HG02763 (cell line): ENCODE data around the gene TBL1Y.
"Not testable (repeated sequence)": the region's sequence is repeated elsewhere in the genome, so short reads cannot be mapped to it uniquely, and the experiment has no call there.

Experiments used
- ATAC-seq: cut with Tn5 transposase; IDR thresholded peaks from one replicate; pipeline ENCODE4 v1.9.1; 2021; ENCODE audit warnings: mild to moderate bottlenecking, moderate library complexity; ENCODE audit not compliant: unreplicated experiment

TBL1Y gene

DNA sequence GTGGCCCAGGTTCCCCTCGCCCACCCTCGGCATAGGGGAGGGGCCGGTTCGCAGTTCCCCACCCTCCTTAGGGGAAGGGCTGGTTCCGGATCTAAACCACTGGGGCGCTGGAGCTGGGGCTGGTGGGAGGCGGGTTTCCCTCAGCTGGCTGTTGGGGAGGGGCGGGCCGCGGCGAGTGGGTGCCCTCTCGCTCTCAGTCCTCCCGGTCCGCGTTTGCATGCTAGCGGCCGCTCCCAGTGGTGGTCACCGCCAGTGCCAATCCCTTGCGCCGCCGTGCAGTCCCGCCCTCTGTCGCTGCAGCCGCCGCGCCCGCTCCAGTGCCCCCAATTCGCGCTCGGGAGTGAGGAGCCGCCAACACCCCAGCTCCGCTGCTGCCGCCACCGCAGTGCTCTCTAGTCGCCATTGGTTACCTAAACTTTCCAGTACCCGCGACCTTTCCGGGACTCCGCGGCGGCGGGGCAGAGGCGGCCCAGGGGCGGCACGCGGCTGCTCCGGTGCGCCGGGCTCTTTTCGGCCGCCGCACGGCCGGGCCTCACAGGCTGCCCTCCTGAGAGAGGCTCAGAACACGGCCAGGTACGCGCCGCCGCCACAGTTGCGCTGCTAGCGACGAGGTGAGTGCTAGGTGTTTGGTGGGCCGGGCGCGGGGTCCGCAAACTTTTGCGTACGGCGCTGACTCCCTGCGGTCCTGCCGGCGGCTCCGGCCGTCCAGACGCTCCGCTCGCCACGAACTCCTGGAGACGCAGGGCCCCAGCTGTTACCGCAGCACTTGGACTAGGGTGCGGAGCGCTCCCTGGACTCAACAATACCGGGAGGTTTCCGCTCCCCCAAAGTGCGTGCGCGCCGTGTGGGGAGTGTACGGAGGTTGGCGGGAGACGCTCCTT, at the start of gene TBL1Y:
Gene TBL1Y (plus strand): TSS at position 326 of the 881 bp plus-strand sequence. CDS start 114,388 bp downstream, outside the sequence.
- ATAC-seq = no peak

DNA sequence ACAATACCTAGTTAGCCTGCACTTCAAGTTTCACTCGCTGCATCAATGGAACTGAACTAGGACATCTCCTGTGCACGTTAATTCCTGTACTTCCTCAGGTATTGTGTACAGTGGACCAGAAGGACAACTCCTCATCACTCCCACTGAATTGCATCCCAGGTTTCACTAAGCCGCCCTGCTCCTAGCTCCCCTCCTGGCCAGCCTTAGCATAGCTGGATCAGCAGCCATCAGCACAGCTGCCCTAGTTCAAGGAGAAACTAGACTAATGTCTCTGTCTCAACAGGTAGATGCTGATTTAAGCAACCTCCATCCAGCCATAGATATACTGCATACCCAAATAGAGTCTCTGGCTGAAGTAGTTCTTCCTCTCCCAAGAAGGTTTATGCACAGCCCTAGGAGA, 16.0 kb upstream of the TBL1Y start:
- no peak for ATAC-seq

DNA sequence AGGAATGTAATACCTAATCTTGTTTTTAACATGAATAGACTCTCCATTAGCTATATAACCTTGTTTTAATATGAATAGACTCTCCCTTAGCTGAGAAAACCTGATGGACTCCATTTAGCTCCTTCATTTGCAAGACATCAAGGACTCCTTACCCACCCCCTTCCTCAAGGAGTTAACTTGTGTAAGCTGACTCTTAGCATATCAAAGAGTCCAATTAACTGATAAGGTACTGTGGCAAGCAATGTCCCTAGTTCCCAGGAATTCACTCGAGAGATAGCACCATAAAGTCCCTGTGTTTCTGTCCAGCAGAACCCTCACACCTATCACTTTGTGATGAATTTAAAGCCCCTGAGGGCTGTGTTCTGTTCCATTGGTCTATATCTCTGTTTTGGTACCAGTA, 15.3 kb upstream of the TBL1Y start:
- ATAC-seq = no peak

DNA sequence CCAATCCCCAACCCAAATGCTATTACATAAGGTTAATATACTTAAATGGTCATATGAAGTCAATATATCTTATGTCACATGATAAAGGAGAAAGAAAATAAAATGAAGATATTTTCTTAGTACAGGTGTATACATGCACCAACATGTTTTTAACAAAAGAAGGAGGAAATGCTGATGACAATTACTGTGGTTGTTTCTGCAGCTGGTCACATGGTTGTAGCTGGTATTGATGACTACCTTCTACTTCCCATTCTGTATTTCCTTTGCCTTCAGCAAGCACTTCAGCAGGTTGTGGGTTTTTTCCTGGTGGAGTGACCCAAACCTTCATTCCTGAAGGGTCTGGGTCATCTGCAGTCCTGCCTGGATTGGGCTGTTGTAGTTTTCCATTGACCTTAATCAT, 8.4 kb upstream of the TBL1Y start:
- ATAC-seq = not testable (repeated sequence)

DNA sequence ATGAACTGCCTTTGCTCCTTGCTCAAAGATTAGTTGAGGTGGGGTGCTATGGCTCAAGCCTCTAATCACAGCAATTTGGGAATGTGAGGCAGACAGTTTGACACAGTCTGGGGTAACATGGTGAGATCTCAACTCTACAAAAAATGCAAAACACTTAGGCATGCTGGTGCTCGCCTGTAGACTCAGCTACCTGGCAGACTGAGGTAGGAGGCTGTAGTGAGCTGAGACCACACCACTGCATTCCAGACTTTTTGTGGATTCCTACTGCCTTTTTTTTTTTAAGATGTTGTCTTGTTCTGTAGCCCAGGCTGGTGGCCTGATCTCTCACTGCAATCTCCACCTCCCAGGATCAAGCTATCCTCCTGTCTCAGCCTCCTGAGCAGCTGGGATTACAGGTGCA, 2.9 kb upstream of the TBL1Y start:
- ATAC-seq = no peak

DNA sequence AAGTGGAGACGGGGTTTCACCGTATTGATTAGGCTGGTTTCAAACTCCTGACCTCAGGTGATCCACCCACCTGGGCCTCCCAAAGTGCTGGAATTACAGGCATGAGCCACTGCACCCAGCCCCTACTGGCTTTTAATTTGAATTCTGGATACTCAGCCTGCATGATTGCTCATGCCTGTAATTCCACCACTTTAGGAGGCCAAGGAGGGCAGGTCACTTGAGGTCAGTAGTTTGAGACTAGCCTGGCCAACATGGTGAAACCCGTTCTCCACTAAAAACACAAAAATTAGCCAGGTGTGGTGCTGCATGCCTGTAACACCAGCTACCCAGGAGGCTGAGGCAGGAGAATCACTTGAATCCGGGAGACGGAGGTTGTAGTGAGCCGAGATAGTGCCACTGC, 2.5 kb upstream of the TBL1Y start:
- not testable (repeated sequence) for ATAC-seq

DNA sequence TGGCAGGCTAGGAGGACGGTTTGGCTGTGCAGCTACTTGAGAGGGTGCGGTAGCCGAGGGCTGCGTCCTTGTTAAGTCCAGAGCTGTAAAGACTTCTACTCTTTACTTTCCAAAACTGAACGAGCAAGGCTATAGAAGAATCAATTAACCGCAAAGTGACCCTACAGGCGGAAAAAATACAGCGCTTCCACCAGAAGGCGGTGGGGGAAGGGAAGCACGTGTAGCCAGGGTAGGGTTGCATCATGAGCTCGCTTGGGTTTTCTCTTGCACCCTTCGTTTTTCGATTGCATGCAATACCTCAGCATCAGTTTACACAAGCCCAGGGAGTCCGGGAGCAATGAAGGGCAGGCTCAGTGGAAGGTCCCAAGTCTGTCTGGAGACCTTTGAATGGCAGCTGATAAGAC, 1.4 kb upstream of the TBL1Y start:
- ATAC-seq = no peak

DNA sequence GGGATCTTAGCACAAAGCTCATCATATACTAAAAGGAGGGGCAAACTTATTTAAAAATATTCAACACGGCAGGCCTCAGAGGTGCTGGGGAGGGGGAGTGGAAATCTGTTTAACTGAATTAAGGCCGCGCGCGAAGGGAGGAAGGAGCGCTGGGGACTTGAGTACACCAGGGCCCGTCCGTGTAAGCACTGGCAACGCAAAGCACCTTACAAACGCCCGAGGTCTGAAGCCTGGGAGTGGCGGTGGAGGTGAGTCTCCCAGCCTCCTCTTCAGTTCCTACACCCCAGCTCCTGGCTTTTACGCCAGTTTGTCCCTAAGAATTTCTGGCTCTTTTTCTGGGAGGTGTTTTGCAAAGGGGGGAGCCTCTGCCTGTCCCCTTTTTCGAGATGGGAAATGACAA, 641 bp upstream of the TBL1Y start:
- no peak for ATAC-seq

DNA sequence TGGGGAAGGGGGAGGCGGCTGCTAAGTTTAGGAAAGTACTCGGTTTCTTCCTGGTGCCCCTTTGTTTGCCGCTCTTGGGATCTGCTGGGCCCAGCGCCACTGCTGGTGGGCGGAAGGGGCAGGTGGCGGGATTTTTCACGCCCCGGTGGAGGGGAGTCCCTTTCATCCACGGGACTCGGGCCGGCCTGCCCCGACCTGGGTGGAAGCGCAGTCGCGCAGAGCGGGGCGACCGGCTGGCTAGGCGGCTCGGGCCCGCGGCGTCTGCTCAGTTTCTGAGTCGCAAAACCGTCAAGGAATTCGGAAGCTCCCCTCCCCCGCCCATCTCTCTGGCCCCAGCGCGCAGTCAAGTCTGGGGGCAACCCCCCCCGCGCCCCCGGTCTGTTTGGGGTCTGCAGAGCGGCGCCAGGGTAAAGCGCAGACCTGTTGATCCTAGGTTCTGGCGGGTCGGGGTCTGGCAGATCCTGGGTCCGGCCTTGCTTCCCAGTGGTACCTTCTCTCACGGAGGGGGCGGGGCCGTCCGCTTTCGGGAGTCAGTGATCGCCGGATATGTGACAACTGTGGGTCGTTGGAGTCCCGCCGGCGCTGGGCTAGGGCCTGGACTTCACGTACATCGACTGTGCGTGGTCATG, 870 bp downstream of the TBL1Y start, which contains the start of gene AMELY:
Gene AMELY (minus strand): TSS at position 500 of the 629 bp plus-strand sequence. CDS start 39,144 bp downstream, outside the sequence.
- no peak for ATAC-seq

DNA sequence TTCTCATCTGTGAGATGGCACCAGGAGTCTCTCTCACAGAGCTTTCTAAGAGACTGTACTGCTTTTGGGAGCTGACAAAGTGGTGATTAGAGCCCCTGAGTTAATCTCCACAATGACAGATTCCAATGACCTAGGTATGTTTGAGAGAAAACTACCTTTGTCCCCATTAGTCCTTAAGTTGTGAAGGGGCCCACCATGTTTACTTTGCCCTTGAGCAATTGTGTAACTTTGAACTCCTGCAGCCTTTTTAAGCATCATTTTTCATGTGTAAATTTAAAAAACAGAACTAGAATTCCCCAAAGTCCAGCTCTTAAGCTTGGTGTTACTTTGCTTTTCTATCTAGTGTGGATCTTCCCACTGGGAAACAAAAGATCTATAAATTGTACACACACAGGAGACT, 2.9 kb downstream of the TBL1Y start:
- no peak for ATAC-seq

DNA sequence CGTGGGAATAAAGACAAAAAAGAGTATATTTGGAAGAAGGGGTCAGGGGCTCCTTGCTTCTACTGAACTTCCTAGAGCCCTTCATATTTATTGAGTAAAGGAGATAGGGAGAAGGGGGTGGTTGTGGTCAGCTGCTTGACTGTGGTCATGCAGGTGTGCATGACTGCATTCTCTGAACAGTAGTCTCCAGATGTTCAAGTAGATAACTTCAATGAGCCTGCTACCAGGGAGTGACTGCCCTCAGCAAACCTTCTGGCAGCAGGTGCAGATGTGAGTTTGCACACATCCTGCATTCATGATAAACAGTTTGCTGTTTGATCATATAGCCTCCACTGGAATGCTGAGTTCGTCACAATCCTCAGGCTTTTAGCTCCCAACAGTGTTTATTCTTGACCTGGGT, 10.6 kb downstream of the TBL1Y start:
- no peak for ATAC-seq

DNA sequence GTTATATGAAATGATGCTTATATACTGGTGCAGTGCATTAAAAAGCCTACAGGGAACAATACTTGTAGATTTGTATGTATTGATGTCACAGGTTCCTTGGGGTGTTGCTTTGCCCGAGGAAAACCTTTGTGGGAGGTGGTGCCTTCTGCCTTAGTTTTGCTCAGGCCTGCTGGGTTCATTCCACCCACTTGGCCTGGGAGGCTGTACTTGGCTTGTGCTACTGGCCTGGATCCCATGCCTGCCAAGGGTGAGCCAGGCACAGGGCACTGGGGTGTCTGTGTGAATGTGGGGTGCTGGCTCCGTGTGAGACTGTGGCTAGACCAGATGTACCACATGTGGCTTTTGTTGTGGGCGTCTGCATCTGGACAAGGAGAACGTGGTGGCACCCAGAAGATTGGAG, 17.8 kb downstream of the TBL1Y start:
- ATAC-seq = no peak

DNA sequence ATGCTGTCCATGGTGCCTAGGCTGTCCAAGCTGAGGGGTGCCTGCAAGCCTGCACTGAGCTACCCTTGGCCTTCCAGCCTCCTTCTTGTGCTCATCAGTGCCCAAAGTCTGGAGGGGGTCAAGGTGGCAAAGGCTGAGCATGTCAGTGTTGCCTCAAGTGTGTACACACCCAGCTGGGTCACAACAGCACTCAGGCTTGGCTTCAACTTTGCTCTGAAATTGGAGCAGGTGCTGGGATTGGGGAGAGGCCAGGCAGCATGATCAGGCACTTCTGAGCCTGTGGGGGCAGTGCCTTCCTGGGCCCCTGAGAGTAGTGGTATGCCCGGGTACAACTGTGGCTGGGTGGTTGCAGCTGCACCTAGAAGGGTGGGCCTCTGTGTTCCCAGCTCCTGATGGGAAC, 18.7 kb downstream of the TBL1Y start:
- ATAC-seq = no peak

DNA sequence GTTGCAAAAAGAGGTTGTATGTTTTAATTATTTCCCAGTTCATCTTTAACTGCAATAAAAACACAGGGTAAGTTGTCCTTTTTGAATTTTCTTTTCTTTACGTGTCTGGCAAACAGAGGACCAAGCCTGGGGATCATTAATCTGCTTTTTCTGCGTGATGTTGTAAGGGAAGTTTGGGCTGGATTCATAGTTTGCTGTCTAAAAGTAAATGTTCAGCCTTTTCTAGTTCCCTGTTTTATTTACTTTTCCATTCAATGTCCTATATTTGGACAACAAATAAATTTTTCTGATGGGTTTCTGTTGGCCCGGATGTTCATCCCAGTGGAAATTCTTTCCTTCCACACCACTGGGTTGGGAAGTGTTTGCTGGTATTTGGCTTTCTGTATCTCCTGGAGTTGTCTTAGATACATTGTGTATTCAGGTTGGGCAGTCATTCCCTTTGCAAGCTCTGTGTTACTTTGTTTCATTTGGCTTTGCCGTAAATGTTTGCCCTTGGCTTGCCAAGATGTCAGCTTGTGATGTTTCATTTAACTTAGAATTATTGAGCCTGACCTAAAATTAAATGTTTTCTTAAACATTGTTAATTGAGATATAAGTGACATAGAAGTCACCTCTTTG, 21.4 kb downstream of the TBL1Y start:
- ATAC-seq = no peak

DNA sequence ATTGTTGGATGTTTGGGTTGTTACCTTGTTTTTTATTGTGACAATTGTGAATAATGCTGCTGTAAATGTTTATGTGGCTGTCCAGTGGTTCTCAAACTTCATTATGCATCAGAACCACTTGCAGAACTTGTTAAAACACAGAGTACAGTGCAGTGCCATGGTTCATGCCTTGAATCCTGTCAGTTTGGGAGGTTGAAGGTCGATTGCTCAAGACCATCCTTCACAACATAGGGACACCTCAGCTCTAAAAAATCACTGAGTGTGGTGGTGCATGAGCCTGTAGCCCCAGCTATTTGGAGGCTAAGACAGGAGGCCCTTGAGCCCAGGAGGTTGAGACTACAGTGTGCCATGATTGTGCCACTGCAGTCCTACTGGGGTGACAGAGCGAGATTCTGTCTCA, 25.0 kb downstream of the TBL1Y start:
- no peak for ATAC-seq

DNA sequence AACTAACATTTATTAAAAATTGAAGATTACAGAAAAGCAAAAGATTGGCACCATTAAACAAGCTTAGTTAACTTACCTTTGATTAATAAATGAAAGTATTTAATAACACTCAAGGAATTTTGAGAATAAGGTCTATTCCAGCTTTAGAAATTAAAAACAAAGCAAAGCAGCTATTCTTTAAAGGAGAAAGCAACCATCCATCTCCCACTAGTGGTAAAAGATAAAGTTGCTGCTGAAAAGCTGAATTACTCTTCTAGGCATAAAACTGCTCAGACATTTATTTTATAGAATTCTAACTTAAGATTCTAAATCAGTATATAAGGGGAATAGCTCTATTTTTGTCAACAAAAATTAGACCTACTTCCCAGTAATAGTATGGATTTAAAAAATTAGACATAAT, 37.2 kb downstream of the TBL1Y start:
- ATAC-seq = no peak

DNA sequence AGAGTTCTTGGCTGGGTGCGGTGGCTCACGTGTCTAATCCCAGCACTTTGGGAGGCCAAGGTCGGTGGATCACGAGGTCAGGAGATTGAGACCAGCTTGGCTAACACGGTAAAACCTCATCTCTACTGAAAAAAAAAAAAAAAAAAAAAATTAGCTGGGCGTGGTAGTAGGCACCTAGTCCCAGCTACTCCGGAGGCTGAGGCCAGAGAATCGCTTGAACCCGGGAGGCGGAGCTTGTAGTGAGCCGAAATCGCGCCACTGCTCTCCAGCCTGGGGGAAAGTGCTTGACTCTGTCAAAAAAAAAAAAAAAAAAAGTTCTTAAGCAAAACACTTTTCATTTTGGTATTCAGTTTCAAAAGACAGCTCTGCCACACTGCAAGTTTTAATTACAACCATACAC, 37.9 kb downstream of the TBL1Y start:
- no peak for ATAC-seq

DNA sequence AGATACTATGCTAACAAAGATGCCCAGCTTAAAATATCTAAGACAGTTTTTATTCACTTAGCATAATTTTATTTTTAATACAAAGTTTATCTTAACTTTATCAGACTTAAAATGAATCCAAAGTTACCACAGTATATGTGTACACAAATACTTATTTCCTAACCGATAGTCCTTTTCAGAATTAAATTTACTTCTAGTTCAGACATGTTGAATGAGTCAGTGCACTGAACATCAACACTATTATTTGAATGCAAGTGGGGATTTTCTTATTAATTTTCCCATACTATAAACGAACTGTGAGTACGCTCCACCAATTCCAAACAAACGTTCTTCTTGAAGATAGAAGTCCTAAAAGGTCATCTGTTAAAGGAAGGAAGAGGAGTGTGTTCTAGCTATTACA, 39.5 kb downstream of the TBL1Y start:
- ATAC-seq = no peak

DNA sequence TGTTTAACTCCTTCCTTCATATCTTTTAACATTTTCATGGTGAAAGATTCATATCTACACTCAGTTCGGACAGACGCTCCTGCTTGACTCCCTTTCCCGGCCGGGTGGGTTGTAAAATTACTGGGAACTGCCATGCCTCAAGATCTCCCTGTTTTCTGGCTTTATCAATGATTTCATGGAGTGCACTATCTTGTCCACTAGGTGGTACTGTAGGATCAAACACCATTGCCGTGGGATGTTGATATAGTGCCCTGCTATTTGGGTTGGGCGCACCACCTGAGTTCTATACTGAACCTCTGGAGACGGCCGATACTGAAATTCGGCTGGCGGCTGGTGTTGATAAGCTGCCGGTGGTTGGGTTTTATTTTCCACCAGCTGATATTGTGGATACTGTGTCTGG, 54.2 kb downstream of the TBL1Y start:
- no peak for ATAC-seq

DNA sequence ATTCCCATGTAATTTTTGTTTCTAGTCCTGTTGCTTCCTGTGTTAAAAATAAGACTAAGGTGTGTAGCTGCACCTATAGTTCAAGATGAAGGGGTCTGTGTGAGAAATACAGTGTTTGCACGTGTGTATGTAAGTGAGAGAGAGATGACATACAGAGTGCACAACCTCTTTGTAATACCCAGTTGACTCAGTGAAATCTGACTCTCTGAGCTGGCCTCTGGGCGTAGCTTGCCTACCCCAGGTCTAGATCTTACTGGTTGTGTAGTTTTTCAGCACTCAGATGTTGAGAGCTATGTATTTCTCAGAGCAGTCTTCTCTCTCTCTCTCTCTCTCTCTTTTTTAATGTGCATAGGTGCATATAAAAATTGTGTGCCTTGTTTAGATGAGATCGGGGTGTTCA, 56.0 kb downstream of the TBL1Y start:
- no peak for ATAC-seq

DNA sequence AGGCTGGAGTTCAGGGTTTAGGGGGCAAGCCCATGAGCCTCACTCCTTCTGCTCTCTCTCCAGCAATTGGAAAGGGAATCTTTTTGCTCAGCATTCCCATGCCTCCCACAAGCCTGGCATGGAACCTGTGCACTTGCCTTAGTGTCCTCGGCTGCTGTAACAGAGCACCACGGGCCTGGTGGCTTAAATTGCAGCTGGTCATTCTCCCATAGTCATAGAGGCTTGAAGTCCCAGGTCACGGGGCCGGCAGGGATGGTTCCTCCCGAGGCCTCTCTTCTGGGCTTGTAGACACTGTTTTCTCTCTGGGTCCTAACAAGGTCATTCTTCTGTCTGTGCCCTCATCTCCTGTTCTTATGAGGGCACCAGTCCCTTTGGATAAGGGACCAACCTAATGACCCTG, 57.2 kb downstream of the TBL1Y start:
- ATAC-seq = no peak

DNA sequence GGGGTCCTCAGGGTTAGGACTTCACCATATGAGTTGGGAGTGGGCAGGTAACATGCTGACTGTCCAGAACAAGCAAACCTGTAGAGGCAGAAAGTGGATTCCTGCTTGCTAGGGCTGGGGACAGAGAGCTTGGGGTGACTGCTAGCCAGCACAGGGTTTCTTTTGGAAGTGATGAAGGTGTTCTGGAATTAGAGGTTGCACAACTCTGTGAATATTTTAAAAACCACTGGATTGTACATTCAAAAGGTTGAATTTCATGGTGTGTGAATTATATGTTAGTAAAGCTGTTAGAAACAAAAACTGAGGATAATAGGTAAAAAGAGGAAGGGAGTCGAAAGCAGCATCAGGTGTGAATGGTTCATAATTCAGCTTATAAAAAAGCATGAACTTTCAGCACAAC, 57.7 kb downstream of the TBL1Y start:
- no peak for ATAC-seq
